ENCODE data around the gene POP5.

DNA sequence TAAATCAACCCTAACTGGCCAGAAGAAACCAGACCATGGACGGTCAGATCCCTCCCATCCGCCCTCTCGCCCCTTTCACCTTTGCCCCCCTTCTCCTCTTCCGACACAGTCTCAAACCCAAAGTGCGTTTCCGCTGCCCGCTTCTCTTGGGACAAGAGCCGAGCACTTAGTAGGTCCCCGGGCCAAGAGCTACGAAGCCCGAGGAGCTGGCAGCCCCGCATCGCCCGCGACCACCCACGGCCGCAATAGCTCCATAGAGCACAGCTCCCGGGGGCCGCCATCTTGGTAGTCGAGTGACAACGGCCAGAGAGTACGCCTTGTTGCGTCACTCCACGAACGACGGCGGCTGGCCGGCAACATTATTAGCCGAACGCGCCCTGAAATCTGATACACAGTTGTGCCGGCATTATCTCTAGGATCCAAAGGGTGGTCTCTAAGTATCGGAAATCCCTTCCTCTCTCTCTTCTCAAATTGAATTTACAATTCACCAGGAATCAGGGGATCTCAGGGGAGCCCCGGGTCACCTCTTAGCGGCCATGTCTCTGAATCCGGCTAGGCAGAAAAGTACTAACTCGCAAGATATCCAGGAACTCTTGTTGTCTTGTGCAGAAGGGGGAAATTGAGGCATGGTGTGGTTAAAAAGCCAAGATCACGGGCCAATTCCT lies 52.2 kb downstream of the POP5 start, which contains the start of gene COQ5:
- TF ChIP-seq, protein P1, sequence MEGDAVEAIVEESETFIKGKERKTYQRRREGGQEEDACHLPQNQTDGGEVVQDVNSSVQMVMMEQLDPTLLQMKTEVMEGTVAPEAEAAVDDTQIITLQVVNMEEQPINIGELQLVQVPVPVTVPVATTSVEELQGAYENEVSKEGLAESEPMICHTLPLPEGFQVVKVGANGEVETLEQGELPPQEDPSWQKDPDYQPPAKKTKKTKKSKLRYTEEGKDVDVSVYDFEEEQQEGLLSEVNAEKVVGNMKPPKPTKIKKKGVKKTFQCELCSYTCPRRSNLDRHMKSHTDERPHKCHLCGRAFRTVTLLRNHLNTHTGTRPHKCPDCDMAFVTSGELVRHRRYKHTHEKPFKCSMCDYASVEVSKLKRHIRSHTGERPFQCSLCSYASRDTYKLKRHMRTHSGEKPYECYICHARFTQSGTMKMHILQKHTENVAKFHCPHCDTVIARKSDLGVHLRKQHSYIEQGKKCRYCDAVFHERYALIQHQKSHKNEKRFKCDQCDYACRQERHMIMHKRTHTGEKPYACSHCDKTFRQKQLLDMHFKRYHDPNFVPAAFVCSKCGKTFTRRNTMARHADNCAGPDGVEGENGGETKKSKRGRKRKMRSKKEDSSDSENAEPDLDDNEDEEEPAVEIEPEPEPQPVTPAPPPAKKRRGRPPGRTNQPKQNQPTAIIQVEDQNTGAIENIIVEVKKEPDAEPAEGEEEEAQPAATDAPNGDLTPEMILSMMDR (conservative IDR thresholded peaks at IDR 0.05; ENCODE audit: low read depth, low read length) = no peak
- TF ChIP-seq EZH2 (IDR thresholded peaks at IDR 0.05; ENCODE audit: borderline replicate concordance, low read depth, low read length, poor library complexity, severe bottlenecking) = no peak
